ENCODE data around the gene ZNF608. TPM values are rescaled to one million over a fixed set of nuclear protein-coding genes. Genes with fewer than 3 reads are reported as not detected.

Gene ZNF608
- total RNA-seq, 2 donors from 2014 or later: 138 to 140 TPM

GRCh38 chr5:124716169-124716568, 30.3 kb downstream of the ZNF608 start:
- DNase-seq: no peak
- Mint-ChIP-seq H3K27me3 (ENCODE audit: insufficient read depth) (no peaks in the 10 kb centered on the region), H3K4me1 (peaks cover 54% of the 10 kb centered on the region), H3K27ac (no peak overlapping the region), H3K4me3 (no peak overlapping the region), H3K36me3 (ENCODE audit: low read depth) (peaks cover 20% of the 10 kb centered on the region), H3K9me3 (no peaks in the 10 kb centered on the region)
- TF ChIP-seq, protein P1, sequence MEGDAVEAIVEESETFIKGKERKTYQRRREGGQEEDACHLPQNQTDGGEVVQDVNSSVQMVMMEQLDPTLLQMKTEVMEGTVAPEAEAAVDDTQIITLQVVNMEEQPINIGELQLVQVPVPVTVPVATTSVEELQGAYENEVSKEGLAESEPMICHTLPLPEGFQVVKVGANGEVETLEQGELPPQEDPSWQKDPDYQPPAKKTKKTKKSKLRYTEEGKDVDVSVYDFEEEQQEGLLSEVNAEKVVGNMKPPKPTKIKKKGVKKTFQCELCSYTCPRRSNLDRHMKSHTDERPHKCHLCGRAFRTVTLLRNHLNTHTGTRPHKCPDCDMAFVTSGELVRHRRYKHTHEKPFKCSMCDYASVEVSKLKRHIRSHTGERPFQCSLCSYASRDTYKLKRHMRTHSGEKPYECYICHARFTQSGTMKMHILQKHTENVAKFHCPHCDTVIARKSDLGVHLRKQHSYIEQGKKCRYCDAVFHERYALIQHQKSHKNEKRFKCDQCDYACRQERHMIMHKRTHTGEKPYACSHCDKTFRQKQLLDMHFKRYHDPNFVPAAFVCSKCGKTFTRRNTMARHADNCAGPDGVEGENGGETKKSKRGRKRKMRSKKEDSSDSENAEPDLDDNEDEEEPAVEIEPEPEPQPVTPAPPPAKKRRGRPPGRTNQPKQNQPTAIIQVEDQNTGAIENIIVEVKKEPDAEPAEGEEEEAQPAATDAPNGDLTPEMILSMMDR (conservative IDR thresholded peaks at IDR 0.05): no peak
- peaks cover 20% of the 10 kb centered on the region for H3K36me3 ChIP-seq (ENCODE audit: control insufficient read depth, insufficient read depth, low read length)
- WGBS, 2 experiments (ENCODE audit: insufficient coverage in 1 of 2, insufficient read length in 1 of 2): 100% methylated on average over 1 of the region's 1 CpG; no CpG with 5 or more reads in 1 of the 2 experiments
- H3K9ac ChIP-seq (ENCODE audit: extremely low read depth, low read length, poor library complexity, severe bottlenecking): no peak overlapping the region
- H3K27ac ChIP-seq (ENCODE audit: low read depth, low read length): no peak overlapping the region
- no peak overlapping the region for H3K4me3 ChIP-seq (ENCODE audit: low read length)
- H3K27me3 ChIP-seq (ENCODE audit: control insufficient read depth, insufficient read depth, low read length, poor library complexity, severe bottlenecking): no peaks in the 10 kb centered on the region
- H3K4me1 ChIP-seq (ENCODE audit: control insufficient read depth, insufficient read depth, low read length): peaks cover 34% of the 10 kb centered on the region
- H3K9me3 ChIP-seq (ENCODE audit: control insufficient read depth, low read length): no peaks in the 10 kb centered on the region

- H3K36me3 ChIP-seq (ENCODE audit: control insufficient read depth, insufficient read depth, low read length): peaks cover 20% of the 10 kb centered on the region
- no peak overlapping the region for H3K4me3 ChIP-seq (ENCODE audit: low read length)
- peaks cover 35% of the 10 kb centered on the region for H3K4me1 ChIP-seq (ENCODE audit: control insufficient read depth, insufficient read depth, low read length)
- H3K36me3 Mint-ChIP-seq (ENCODE audit: low read depth): peaks cover 20% of the 10 kb centered on the region
- H3K4me1 Mint-ChIP-seq: peaks cover 57% of the 10 kb centered on the region
- DNase-seq: no peak
- TF ChIP-seq, protein P1 (conservative IDR thresholded peaks at IDR 0.05): no peak
- H3K27ac Mint-ChIP-seq: no peak overlapping the region
- H3K9me3 Mint-ChIP-seq: no peaks in the 10 kb centered on the region
- no peak overlapping the region for H3K27ac ChIP-seq (ENCODE audit: low read depth, low read length)
- H3K4me3 Mint-ChIP-seq: no peak overlapping the region
- H3K9ac ChIP-seq (ENCODE audit: extremely low read depth, low read length, poor library complexity, severe bottlenecking): no peak overlapping the region
- H3K9me3 ChIP-seq (ENCODE audit: control insufficient read depth, low read length): no peaks in the 10 kb centered on the region
- no peaks in the 10 kb centered on the region for H3K27me3 ChIP-seq (ENCODE audit: control insufficient read depth, insufficient read depth, low read length, poor library complexity, severe bottlenecking)
- H3K27me3 Mint-ChIP-seq (ENCODE audit: insufficient read depth): no peaks in the 10 kb centered on the region
Observed at GRCh38 chr5:124714910-124715309, 31.5 kb downstream of the ZNF608 start.

GRCh38 chr5:124713595-124713994, 32.8 kb downstream of the ZNF608 start:
- Histone ChIP-seq H3K4me3 (ENCODE audit: low read length) (no peak overlapping the region), H3K9me3 (ENCODE audit: control insufficient read depth, low read length) (no peaks in the 10 kb centered on the region), H3K9ac (ENCODE audit: extremely low read depth, low read length, poor library complexity, severe bottlenecking) (no peak overlapping the region), H3K4me1 (ENCODE audit: control insufficient read depth, insufficient read depth, low read length) (peaks cover 26% of the 10 kb centered on the region), H3K36me3 (ENCODE audit: control insufficient read depth, insufficient read depth, low read length) (peaks cover 10% of the 10 kb centered on the region), H3K27me3 (ENCODE audit: control insufficient read depth, insufficient read depth, low read length, poor library complexity, severe bottlenecking) (no peaks in the 10 kb centered on the region), H3K27ac (ENCODE audit: low read depth, low read length) (no peak overlapping the region)
- no peak overlapping the region for H3K27ac Mint-ChIP-seq
- peaks cover 62% of the 10 kb centered on the region for H3K4me1 Mint-ChIP-seq
- H3K36me3 Mint-ChIP-seq (ENCODE audit: low read depth): peaks cover 23% of the 10 kb centered on the region
- DNase-seq: no peak
- WGBS, 2 experiments (ENCODE audit: insufficient coverage in 1 of 2, insufficient read length in 1 of 2): 87% methylated on average over 2 of the region's 2 CpGs; no CpG with 5 or more reads in 1 of the 2 experiments
- H3K4me3 Mint-ChIP-seq: no peak overlapping the region
- H3K27me3 Mint-ChIP-seq (ENCODE audit: insufficient read depth): no peaks in the 10 kb centered on the region
- H3K9me3 Mint-ChIP-seq: no peaks in the 10 kb centered on the region
- TF ChIP-seq, protein P1 (conservative IDR thresholded peaks at IDR 0.05): no peak
